HG03378 (cell line): ENCODE data around the gene BDP1.
"Not testable (repeated sequence)": the region's sequence is repeated elsewhere in the genome, so short reads cannot be mapped to it uniquely, and the experiment has no call there.

Source experiments
- ATAC-seq: cut with Tn5 transposase; IDR thresholded peaks from one replicate; pipeline ENCODE4 v1.9.1; 2021; ENCODE audit warnings: mild to moderate bottlenecking, moderate library complexity; ENCODE audit not compliant: unreplicated experiment

Gene BDP1

DNA sequence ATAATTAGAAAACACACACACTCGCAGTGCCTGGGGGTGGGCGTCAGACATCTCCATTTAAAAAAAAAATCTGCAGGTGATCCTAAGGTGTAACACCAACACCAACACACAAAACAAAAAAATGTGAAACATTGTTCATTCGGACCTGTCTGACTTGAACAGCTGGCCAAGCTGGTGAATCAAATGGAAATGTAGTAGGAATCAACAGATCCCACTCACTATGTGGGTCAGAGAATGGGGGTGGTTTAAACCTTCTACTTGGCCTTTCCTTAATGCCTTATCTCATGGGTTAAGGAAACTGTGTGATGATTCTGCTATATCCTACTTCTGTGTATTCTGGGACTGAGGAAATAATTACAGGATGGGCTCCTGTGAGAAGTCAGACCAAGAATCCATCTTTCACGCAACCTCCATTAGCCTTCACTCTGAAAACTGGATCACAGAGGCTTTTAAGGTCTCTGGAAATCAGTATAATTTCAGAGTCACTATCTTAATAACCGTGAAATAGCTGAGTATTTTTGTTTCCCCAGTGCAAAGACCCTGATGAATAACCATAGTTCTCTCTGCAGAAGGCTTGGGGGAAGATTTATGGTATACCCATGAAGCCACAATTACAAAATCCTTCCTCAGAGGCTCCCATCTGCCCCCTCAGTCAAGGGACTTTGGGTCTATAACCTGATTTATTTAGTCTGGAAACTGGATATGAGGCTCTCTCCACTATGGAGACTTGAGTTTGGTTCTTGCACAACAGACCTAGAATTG is 114.5 kb downstream of the BDP1 start:
- no peak for ATAC-seq

DNA sequence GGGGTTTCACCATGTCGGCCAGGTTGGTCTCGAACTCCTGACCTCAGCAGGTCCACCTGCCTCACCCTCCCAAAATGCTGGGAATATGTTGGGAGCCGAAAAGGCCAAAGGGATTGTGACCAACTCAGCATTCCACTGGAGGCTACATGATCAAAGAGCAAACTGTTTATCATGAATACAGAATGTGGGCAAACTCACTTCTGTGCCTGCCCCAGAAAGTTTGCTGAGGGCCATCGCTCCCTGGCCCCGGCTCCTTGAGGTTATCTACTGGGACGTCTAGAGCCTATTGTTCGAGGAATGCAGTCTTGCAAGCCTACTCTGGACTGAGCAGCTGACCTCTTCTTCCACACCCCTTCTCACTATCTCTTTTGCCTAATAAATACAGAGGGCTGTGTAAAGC is 116.4 kb downstream of the BDP1 start:
- ATAC-seq: not testable (repeated sequence)

DNA sequence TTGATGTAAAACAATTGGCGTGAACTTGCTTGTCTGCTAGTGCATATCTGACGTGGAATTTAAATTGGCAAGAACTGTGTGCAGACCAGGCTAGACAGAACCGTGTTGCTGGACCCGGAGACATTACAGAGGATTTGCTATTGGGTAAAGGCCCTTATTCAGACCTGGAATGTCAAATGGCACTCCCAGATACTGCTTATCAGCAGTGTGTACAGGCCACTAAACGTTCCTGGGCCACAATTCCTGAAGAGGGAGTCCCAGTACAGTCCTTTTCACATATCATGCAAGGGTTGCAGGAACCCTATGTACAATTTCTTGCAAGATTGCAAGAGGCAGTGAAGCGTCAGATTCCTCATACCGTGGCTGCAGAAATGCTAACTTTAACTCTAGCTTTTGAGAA is 118.1 kb downstream of the BDP1 start:
- ATAC-seq: no peak

DNA sequence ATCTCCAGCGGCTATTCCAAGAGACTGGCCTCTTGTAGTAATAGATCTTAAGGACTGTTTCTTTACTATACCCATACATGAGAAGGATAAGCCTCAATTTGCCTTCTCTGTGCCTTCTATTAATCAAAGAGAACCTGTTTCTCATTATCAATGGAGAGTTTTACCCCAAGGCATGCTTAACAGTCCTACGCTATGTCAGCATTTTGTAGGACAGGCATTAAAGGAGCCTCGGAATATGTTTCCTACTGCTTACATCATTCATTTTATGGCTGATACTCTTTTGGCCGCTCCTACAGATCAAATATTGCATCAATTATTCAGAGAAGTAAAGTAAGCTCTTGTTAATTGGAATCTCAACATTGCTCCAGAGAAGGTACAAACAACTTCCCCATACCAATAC is 120.1 kb downstream of the BDP1 start:
- ATAC-seq: not testable (repeated sequence)

DNA sequence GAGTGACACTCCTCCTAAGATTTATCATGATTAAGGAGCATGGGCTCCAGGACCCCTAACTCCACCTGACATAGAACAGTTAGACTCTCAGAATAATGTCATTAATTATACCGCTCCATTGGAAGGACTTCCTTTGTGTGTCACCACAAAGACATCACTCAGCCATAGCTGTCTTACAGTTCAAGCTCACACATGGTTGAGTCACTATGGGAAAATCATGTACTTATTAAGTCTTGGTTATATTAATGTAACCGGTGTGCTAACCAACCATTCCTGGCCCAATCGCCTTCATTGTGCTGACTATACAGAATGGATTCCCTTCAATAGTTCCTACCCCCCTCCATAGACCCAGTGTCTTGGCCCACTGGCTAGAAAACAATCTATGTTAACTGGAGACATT is 120.8 kb downstream of the BDP1 start:
- no peak for ATAC-seq

DNA sequence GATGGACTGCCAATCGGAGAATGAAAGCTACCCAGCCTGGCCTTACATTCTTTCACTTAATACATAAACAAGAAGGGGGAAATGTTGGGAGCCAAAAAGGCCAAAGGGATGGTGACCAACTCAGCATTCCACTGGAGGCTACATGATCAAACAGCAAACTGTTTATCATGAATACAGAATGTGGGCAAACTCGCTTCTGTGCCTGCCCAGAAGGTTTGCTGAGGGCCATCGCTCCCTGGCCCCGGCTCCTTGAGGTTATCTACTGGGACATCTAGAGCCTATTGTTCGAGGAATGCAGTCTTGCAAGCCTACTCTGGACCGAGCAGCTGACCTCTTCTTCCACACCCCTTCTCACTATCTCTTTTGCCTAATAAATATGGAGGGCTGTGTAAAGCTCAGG is 122.4 kb downstream of the BDP1 start:
- ATAC-seq: not testable (repeated sequence)

DNA sequence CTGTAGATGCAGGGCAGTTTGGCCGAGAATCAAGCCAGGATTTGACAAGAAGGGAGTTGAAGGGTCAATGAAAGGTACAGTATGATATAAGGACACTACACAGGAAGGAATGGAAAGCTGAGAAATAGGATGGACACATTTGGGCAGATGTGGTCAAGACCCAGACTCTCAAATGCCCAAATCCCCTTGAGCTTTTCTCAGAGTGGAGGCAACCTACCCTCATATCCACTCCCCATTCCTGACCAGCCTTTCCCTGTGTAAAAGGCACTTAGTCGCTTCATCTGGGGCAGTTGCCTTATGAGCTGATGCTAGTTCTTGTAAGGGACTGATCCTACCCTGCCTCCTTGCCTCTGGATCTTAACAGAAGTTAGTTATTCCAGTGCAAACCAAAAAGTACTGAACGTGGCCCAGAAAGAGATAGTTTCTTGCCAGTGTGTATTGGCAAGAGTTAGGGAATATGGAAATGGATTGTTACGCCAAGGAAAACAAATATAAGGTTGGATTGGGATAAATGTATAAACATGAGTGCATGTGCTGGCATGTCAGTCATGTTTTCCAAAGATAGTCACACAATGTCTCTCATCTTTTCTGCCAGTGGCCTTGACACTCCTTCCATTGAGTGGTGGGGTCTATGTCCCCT is 127.6 kb downstream of the BDP1 start:
- no peak for ATAC-seq

DNA sequence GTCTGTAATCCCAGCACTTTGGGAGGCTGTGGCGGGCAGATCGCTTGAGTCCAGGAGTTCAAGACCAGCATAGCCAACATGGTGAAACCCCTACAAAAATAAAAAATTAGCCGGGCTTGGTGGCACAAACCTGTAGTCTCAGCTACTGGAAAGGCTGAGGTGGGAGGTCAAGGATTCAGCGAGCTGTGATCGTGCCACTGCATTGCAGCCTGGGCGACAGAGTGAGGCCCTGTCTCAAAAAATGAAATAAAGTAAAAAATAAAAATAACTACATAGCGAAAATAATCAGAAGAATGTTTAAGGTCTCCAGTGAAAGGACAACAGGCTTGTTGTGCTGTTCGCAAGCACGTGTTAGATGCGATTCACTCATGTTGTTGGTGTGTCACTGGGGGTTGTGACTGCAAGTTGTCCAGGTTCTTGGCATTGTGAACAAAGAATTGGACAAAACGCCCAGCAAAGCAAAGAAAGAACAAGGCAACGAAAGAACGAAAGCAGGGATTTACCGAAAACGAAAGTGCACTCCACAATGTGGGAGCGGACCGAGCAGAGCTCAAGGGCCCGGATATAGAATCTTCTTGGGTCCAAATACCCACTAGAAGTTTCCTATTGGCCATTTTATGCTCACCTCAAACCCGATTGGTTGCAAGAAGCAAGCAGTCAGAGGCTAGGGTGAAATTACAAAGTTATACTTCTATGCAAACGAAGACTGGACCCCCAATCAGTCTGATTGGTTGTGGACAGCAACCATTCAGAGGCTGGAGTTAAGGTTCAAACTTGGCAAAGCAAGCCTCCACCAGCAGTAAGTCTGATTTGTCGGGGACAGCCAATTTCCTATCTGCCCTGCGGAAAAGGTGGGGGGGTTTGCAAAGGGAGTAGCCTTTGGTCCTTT is 130.8 kb downstream of the BDP1 start:
- no peak for ATAC-seq

DNA sequence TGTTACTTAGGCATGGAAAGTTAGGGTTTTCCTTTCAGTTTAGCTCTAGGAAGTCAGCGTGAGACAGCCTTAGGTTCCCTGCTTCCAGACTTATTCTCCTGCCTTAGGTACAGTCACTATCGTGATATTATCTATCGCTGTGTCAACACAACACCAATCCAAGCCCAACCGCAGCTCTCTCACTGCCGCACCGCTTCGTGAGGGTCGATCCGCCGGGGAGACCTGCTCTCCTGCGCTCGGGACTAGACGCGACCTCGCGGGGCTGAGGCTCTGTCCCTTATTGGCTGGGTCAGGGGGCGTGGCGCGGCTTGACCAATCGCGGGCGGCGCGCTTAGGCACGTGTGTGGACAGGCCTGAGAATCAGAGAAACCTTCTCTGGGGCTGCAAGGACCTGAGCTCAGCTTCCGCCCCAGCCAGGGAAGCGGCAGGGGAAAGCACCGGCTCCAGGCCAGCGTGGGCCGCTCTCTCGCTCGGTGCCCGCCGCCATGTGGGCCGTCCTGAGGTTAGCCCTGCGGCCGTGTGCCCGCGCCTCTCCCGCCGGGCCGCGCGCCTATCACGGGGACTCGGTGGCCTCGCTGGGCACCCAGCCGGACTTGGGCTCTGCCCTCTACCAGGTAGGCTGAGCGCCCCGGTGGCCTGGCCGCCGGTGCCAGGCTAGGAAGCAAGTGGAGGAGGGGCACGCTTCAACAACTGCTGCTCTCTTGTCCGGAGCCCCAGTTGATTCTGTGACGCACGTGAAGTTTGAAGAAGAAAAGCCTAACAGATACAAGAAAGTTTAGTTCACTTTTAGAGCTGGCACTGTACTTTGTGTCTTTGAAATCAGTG is 131.7 kb downstream of the BDP1 start, which contains the start of gene MCCC2:
TSS of gene MCCC2 (plus strand) at position 400 of the 825 bp plus-strand sequence. CDS start at position 486, 86 bp downstream.
- peak; percentile 96 for ATAC-seq

DNA sequence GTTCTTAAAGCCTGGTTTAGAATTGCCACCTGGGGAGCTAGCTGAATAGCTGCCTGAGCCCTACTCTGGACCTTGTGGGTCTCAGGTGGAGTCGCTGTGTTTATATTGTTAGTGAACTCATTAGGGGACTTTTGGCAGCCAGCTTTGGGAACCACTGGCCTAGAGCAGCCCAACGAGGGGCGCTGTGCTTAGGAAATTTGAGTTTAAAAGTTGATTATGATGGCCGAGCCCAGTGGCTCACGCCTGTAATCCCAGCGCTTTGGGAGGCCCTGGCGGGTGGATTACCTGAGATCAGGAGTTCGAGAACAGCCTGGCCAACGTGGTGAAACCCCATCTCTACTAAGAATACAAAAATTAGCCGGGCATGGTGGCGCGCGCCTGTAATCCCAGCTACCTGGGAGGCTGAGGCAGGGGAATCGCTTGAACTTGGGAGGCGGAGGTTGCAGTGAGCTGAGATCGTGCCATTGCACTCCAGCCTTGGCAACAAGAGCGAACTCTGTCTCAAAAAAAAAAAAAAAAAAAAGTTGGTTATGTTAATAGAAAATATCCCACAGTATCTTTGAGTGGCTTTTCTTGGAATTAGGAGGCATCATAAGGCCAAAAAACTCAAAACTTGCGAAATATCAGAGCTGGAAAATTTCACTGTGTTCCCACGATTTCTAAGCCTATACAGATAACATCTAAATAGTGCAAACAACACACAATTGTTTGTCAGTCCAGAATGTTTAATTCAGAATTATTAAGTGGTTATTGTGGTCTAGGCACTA is 132.5 kb downstream of the BDP1 start:
- peak; percentile 4 for ATAC-seq

DNA sequence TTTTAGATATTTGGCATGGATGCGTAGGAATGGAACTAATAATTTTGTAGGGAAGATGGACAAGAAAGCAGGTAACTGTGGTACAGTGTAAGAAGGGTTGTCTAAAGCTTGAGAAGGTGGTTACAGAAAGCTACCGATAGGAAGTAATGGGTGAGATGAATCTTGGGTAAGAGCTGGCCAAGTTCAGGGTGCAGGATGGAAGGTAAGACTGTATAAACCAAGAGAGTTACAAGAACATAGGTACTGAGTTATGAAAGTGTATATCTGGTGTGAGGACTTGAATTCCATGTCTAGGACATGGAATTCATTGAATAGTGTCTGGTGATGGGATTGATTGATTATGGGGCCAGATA is 133.1 kb downstream of the BDP1 start:
- ATAC-seq: no peak

DNA sequence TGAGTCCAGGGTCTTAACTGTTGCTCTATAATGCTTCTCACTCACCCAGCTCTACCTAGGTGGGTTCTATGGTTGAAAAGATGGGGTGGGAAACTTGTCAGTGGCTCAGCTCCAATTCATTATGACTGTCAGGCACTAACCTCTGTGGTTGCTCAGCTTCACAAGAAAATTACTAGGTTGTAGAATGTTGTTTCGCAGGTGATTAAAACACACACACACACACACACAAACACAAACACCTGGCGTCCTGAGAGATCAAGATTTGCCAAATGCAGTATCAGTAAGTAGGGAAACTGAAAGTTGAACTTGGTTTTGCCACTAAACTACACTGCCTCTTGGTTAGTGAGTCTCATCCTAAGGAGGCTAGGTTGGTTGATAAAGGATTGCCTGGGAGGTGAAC is 134.5 kb downstream of the BDP1 start:
- ATAC-seq: no peak

DNA sequence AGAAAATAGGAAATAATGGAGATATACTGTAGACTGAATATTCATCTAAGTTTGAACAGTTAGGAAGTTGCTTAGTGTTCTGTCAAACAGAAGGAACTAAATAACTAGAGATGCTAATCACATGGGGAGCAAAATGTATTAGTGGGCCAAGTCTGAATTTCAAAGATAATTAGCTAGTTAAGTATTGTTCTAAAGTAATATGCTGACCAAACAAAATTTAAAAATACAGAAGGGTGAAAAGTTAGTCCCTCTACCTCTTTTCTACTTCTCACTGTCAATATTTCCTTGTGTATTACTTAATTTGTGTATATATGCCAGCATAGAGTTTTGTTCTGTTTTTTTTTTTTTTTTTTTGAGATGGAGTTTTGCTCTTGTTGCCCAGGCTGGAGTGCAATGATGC is 135.6 kb downstream of the BDP1 start:
- no peak for ATAC-seq

DNA sequence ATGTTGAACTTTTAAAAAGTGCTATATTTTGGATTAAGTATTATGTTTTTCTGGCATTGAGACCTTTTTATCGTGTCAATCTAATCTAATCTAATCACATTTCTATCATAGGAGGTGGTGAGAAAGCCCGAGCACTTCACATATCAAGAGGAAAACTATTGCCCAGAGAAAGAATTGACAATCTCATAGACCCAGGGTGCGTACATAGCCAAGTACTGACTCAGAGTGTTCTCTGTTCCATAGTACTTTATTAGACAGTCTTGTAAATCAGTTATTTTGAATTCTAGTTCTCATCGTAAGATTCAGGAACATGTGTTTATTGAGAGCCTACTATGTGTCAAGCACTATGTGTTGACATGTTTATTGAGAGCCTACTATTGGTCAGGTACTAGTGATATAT is 140.7 kb downstream of the BDP1 start:
- no peak for ATAC-seq

DNA sequence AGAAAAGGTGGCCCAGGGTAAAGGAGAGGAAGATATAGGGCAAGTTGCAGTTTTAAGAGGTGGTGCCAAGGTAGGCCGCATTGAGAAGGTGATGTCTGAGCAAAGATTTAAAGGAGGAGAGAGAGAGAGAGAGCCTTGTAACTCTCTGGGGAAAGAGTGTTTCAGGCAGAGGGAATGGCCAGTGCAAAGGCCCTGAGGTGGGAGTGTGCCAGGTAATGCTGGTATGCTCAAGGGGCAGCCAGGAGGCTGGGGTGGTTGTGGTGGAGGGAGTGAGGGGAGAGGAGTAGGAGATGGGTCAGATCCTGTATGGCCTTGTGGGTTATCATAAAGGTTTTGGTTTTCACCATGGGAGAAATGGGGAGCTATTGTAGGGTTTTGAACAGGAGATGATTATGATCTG is 141.6 kb downstream of the BDP1 start:
- no peak for ATAC-seq

DNA sequence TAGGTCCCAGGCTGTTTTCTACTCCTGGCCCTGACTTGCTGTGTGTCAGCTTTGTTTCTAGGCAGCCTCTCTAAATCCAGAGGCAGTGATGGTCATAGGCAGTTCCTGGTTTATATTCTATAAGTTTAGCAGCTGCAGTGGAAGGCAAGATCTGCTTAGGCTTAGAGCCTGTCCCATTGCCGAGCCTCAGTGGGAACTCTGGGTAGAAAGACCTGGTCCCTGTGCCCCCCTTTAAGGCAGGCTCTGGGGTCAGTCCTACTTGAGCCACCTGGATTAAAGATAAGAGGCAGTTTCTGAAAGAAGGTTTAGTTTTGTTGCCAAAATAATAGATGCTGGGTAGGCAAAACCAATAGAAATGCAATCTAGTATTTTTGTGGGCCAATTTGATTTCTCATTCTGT is 145.3 kb downstream of the BDP1 start:
- ATAC-seq: no peak

DNA sequence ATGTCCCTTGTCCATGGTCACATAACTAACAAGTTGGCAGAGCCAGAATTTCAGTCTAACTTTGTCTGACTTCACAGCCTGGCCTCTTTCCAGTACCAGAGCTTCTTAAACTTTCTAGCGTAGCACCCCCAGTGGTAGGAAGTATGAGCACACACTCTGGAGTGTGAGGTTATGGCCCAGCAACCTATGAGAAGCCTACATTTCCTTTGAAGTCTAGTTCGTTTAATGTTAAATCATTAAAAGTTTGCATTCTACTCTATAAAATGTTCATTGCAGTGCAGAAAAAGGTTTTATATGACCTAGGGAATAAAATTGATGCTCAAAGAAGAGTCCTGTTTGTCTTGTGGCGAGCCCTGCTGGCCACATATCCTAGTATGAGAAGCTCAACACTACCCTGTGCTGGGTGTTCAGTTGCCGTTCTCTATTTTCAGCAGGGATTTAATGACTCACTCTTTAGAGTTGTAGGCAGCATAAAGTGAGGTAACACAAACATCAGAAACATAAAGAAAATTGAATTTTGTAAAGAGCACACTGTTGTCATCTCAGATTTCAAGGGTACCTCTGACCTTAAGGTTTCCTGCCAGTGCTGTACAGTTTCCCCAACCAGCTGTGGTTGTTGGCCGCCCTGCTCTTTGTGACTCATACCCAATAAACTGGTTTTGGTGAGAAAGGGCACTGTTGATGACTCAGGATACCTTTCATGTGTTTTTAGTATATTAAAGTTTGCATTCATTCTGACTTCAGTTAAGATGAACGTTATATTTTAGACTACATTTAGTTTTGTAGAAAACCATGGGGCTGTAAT is 146.0 kb downstream of the BDP1 start:
- peak; percentile 80 for ATAC-seq

DNA sequence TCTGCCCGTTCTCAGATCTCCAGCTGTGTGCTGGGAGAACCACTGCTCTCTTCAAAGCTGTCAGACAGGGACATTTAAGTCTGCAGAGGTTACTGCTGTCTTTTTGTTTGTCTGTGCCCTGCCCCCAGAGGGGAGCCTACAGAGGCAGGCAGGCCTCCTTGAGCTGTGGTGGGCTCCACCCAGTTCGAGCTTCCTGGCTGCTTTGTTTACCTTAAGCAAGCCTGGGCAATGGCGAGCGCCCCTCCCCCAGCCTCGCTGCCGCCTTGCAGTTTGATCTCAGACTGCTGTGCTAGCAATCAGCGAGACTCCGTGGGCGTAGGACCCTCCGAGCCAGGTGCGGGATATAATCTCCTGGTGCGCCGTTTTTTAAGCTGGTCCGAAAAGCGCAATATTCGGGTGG is 154.5 kb downstream of the BDP1 start:
- not testable (repeated sequence) for ATAC-seq

DNA sequence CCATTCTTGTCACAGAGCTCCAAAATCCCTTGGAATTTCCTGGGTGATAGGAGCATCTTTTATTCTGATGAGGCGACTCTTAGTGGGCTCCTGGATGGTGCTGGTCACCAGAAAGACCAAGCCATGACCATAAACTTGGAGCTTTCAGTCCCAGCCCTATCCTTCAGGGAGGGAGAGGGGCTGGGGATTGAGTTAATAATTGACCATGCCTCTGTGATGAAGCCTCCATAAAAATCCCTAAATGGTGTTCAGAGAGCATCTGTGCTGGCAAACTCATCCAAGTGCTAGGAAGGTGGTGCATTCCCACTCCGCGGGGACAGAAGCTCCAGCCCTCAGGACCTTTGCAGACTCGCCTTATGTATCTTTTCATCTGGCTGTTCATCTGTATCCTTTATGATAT is 160.4 kb downstream of the BDP1 start:
- no peak for ATAC-seq
